Glutamatergic neuron (in vitro differentiated cells): Measurements from ENCODE around the gene ANP32E. TPM values are rescaled to one million over a fixed set of nuclear protein-coding genes. Genes with fewer than 3 reads are reported as not detected.
A peak's percentile ranks its signal among the peaks of the same experiment; 100 is the strongest.
"Not testable (repeated sequence)": the region's sequence is repeated elsewhere in the genome, so short reads cannot be mapped to it uniquely, and the experiment has no call there.

Source experiments
- DNase-seq: peaks from one replicate; pipeline ENCODE4 v3.0.0; 2022
- H3K27ac Mint-ChIP-seq: one replicate; pipeline ENCODE4 v1.8.0; 2020; ENCODE audit warnings: mild to moderate bottlenecking, mixed read lengths, inconsistent platforms; ENCODE audit not compliant: unreplicated experiment
- H3K27me3 Mint-ChIP-seq: one replicate; pipeline ENCODE4 v1.8.0; 2020; ENCODE audit warnings: mild to moderate bottlenecking, moderate library complexity, mixed read lengths, inconsistent platforms; ENCODE audit not compliant: unreplicated experiment
- H3K36me3 Mint-ChIP-seq: one replicate; pipeline ENCODE4 v1.8.0; 2020; ENCODE audit warnings: mild to moderate bottlenecking, mixed read lengths, inconsistent platforms; ENCODE audit not compliant: unreplicated experiment
- H3K4me1 Mint-ChIP-seq: one replicate; pipeline ENCODE4 v1.8.0; 2020; ENCODE audit warnings: mild to moderate bottlenecking, low read depth, mixed read lengths, inconsistent platforms; ENCODE audit not compliant: unreplicated experiment
- H3K4me3 Mint-ChIP-seq: one replicate; pipeline ENCODE4 v1.8.0; 2020; ENCODE audit warnings: mild to moderate bottlenecking, mixed read lengths, inconsistent platforms; ENCODE audit not compliant: unreplicated experiment
- H3K9me3 Mint-ChIP-seq: one replicate; pipeline ENCODE4 v1.8.0; 2020; ENCODE audit warnings: mild to moderate bottlenecking, moderate library complexity, mixed read lengths, inconsistent platforms; ENCODE audit not compliant: unreplicated experiment
- total RNA-seq: library from RNA; stranded (reverse); fragmentation: NEBNext Ultra II Directional; extraction: Animal tissue kit (Norgen Biotek cat#: 25700); gene quantifications from one replicate; pipeline ENCODE4 v1.2.1, GENCODE V29; 2021; ENCODE audit not compliant: unreplicated experiment
- TF ChIP-seq, protein P1 (sequence below): fragments of 200-600 bp; sonication (generic); IDR thresholded peaks from one replicate; pipeline ENCODE4 v1.5.0; 2021; ENCODE audit not compliant: partially characterized antibody, unreplicated experiment

ANP32E gene
- total RNA-seq, 1 donor from 2014 or later: 24.3 TPM

- DNase-seq: peak; percentile 92
- Mint-ChIP-seq H3K4me1 (no peaks in the 10 kb centered on the region), H3K4me3 (peak overlapping the region; percentile 88), H3K27me3 (no peaks in the 10 kb centered on the region), H3K9me3 (no peaks in the 10 kb centered on the region), H3K36me3 (no peaks in the 10 kb centered on the region), H3K27ac (peak overlapping the region; percentile 83)
- TF ChIP-seq, protein P1, sequence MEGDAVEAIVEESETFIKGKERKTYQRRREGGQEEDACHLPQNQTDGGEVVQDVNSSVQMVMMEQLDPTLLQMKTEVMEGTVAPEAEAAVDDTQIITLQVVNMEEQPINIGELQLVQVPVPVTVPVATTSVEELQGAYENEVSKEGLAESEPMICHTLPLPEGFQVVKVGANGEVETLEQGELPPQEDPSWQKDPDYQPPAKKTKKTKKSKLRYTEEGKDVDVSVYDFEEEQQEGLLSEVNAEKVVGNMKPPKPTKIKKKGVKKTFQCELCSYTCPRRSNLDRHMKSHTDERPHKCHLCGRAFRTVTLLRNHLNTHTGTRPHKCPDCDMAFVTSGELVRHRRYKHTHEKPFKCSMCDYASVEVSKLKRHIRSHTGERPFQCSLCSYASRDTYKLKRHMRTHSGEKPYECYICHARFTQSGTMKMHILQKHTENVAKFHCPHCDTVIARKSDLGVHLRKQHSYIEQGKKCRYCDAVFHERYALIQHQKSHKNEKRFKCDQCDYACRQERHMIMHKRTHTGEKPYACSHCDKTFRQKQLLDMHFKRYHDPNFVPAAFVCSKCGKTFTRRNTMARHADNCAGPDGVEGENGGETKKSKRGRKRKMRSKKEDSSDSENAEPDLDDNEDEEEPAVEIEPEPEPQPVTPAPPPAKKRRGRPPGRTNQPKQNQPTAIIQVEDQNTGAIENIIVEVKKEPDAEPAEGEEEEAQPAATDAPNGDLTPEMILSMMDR: no peak
Measured at GRCh38 chr1:150213170-150214098, 22.5 kb downstream of the ANP32E start.

- Mint-ChIP-seq H3K27me3 (no peaks in the 10 kb centered on the region), H3K9me3 (no peaks in the 10 kb centered on the region), H3K27ac (no peak overlapping the region), H3K4me1 (no peaks in the 10 kb centered on the region), H3K4me3 (no peak overlapping the region), H3K36me3 (no peaks in the 10 kb centered on the region)
- no peak for DNase-seq
- TF ChIP-seq, protein P1: no peak
Measured at GRCh38 chr1:150212070-150212469, 23.8 kb downstream of the ANP32E start.

DNA sequence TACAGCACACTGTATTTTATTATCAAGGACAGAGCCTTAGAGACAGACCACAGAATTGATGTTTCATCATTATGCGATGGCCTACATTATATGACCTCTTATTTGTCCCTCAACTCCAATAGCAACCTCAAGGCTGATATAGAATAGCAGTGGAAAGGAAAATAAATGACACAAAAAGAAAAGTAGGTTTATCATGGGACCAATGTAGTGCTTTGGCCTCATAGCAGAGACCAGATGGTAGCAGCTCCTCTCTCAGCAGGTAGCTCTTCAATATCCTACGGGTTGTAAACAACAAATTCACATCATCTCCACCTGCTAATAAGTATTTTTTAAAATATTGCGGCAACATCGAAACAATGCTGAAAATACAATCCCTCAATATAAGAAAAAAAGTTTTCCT lies 25.2 kb downstream of the ANP32E start:
- H3K36me3 Mint-ChIP-seq: no peaks in the 10 kb centered on the region
- H3K27me3 Mint-ChIP-seq: no peaks in the 10 kb centered on the region
- H3K4me3 Mint-ChIP-seq: no peak overlapping the region
- TF ChIP-seq, protein P1: no peak
- no peak for DNase-seq
- H3K4me1 Mint-ChIP-seq: no peaks in the 10 kb centered on the region
- no peak overlapping the region for H3K27ac Mint-ChIP-seq
- no peaks in the 10 kb centered on the region for H3K9me3 Mint-ChIP-seq

DNA sequence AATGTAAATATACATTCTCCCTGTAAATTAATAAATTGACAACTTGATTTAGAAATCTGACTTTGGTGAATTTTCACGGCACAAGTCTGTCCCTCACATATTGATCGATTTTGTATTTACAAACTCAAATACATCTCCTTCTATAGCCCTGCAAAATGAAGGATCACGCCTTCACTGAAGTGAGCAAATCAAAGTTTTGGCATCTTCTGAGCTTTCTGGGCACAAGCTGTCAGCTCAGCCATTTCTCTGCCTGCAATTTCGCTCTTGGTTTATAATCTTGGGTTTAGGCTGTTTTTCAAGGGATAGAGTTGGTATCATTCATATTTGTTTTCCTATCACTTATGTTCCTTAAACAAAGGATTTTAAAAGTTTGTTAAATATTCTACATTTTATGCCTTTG lies 25.8 kb downstream of the ANP32E start:
- Mint-ChIP-seq H3K27ac (no peak overlapping the region), H3K27me3 (no peaks in the 10 kb centered on the region), H3K9me3 (no peaks in the 10 kb centered on the region), H3K4me3 (no peak overlapping the region), H3K4me1 (no peaks in the 10 kb centered on the region), H3K36me3 (no peaks in the 10 kb centered on the region)
- no peak for DNase-seq
- TF ChIP-seq, protein P1: no peak

DNA sequence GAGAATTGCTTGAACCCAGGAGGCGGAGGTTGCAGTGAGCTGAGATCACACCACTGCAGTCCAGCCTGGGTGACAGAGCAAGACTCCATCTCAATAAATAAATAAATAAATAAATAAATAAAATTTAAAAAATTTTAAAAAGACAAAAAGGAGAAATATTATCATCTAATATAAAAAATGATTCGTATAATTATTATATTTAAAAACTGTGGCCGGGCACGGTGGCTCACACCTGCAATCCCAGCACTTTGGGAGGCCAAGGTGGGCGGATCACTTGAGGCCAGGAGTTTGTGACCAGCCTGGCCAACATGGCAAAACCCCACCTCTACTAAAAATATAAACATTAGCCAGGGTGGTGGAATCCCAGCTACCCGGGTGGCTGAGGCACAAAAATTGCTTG lies 27.5 kb downstream of the ANP32E start:
- not testable (repeated sequence) for H3K36me3 Mint-ChIP-seq, DNase-seq, H3K4me3 Mint-ChIP-seq, H3K4me1 Mint-ChIP-seq, H3K27ac Mint-ChIP-seq, H3K9me3 Mint-ChIP-seq, H3K27me3 Mint-ChIP-seq
